Measurements from ENCODE around the gene CTSH. TPM values are rescaled to one million over a fixed set of nuclear protein-coding genes. Genes with fewer than 3 reads are reported as not detected.

CTSH gene
- total RNA-seq, 1 donor from 2014 or later: 6.4 TPM

- DNase-seq (ENCODE audit: extremely low spot score, unreplicated experiment): no peak
- Mint-ChIP-seq H3K36me3 (ENCODE audit: unreplicated experiment) (peaks cover 51% of the 10 kb centered on the region), H3K9me3 (ENCODE audit: unreplicated experiment) (no peaks in the 10 kb centered on the region), H3K27ac (ENCODE audit: unreplicated experiment) (no peak overlapping the region), H3K4me3 (ENCODE audit: unreplicated experiment) (no peak overlapping the region), H3K27me3 (ENCODE audit: unreplicated experiment) (no peaks in the 10 kb centered on the region), H3K4me1 (ENCODE audit: unreplicated experiment) (peaks cover 13% of the 10 kb centered on the region)
- no peak for TF ChIP-seq CTCF (IDR thresholded peaks at IDR 0.05)
Observed at GRCh38 chr15:78913012-78913411, 31.8 kb downstream of the CTSH start.

GRCh38 chr15:78912316-78912715 is 32.5 kb downstream of the CTSH start:
- DNase-seq (ENCODE audit: extremely low spot score, unreplicated experiment): no peak
- Mint-ChIP-seq H3K9me3 (ENCODE audit: unreplicated experiment) (no peaks in the 10 kb centered on the region), H3K27me3 (ENCODE audit: unreplicated experiment) (no peaks in the 10 kb centered on the region), H3K27ac (ENCODE audit: unreplicated experiment) (no peak overlapping the region), H3K36me3 (ENCODE audit: unreplicated experiment) (peaks cover 56% of the 10 kb centered on the region), H3K4me3 (ENCODE audit: unreplicated experiment) (no peak overlapping the region), H3K4me1 (ENCODE audit: unreplicated experiment) (peaks cover 13% of the 10 kb centered on the region)
- TF ChIP-seq CTCF (IDR thresholded peaks at IDR 0.05): no peak

- H3K27ac Mint-ChIP-seq (ENCODE audit: unreplicated experiment): peak overlapping the region; percentile 56
- H3K36me3 Mint-ChIP-seq (ENCODE audit: unreplicated experiment): peaks cover 65% of the 10 kb centered on the region
- H3K4me3 Mint-ChIP-seq (ENCODE audit: unreplicated experiment): no peak overlapping the region
- H3K27me3 Mint-ChIP-seq (ENCODE audit: unreplicated experiment): no peaks in the 10 kb centered on the region
- H3K9me3 Mint-ChIP-seq (ENCODE audit: unreplicated experiment): no peaks in the 10 kb centered on the region
- TF ChIP-seq CTCF (IDR thresholded peaks at IDR 0.05): no peak
- no peak for DNase-seq (ENCODE audit: extremely low spot score, unreplicated experiment)
- peaks cover 9% of the 10 kb centered on the region for H3K4me1 Mint-ChIP-seq (ENCODE audit: unreplicated experiment)
Observed at GRCh38 chr15:78910271-78910670, 34.6 kb downstream of the CTSH start.

- TF ChIP-seq CTCF (IDR thresholded peaks at IDR 0.05): peak; percentile 75
- H3K36me3 Mint-ChIP-seq (ENCODE audit: unreplicated experiment): peaks cover 66% of the 10 kb centered on the region
- no peaks in the 10 kb centered on the region for H3K27me3 Mint-ChIP-seq (ENCODE audit: unreplicated experiment)
- H3K27ac Mint-ChIP-seq (ENCODE audit: unreplicated experiment): peak overlapping the region; percentile 56
- H3K4me1 Mint-ChIP-seq (ENCODE audit: unreplicated experiment): peaks cover 9% of the 10 kb centered on the region
- H3K9me3 Mint-ChIP-seq (ENCODE audit: unreplicated experiment): no peaks in the 10 kb centered on the region
- H3K4me3 Mint-ChIP-seq (ENCODE audit: unreplicated experiment): no peak overlapping the region
- peak; percentile 73 for DNase-seq (ENCODE audit: extremely low spot score, unreplicated experiment)
Observed at GRCh38 chr15:78909791-78910228, 35.0 kb downstream of the CTSH start.

GRCh38 chr15:78909160-78909695 is 35.6 kb downstream of the CTSH start:
- TF ChIP-seq CTCF (IDR thresholded peaks at IDR 0.05): no peak
- Mint-ChIP-seq H3K9me3 (ENCODE audit: unreplicated experiment) (no peaks in the 10 kb centered on the region), H3K27me3 (ENCODE audit: unreplicated experiment) (no peaks in the 10 kb centered on the region), H3K27ac (ENCODE audit: unreplicated experiment) (peak overlapping the region; percentile 56), H3K4me1 (ENCODE audit: unreplicated experiment) (peaks cover 6% of the 10 kb centered on the region), H3K4me3 (ENCODE audit: unreplicated experiment) (no peak overlapping the region), H3K36me3 (ENCODE audit: unreplicated experiment) (peaks cover 68% of the 10 kb centered on the region)
- peak; percentile 38 for DNase-seq (ENCODE audit: extremely low spot score, unreplicated experiment)
